ENCODE data around the gene SLC38A11. TPM values are rescaled to one million over a fixed set of nuclear protein-coding genes. Genes with fewer than 3 reads are reported as not detected.

Gene SLC38A11
- polyA plus RNA-seq, 3 donors = 0.07 TPM; not detected in 2

GRCh38 chr2:164879901-164880535 lies 75.3 kb downstream of the SLC38A11 start:
- Mint-ChIP-seq H3K27me3 (ENCODE audit: low read depth in 3 of 3) (peaks cover 0 to 3% (median 2%) of the 10 kb centered on the region in 3 donors), H3K27ac (no peak overlapping the region), H3K9me3 (peaks cover 0 to 3% (median 0%) of the 10 kb centered on the region in 7 donors), H3K4me1 (peaks cover 6% of the 10 kb centered on the region), H3K36me3 (no peaks in the 10 kb centered on the region), H3K4me3 (no peak overlapping the region)
- DNase-seq = no peak
- intact Hi-C loops (cut with micrococcal nuclease) = no loop called here
- no peak for TF ChIP-seq CTCF (IDR thresholded peaks at IDR 0.05)
- no peaks in the 10 kb centered on the region for H3K27me3 ChIP-seq (ENCODE audit: control insufficient read depth in 2 of 2, insufficient read depth in 2 of 2, low read length in 2 of 2)
- no peak overlapping the region for H3K4me2 ChIP-seq (replicated peaks; ENCODE audit: extremely low read depth, low read length, poor library complexity, severe bottlenecking)
- no peaks in the 10 kb centered on the region for H3K79me2 ChIP-seq (ENCODE audit: insufficient read depth, low read length)
- H2AFZ ChIP-seq (ENCODE audit: insufficient read depth, low read depth, low read length, poor library complexity, severe bottlenecking) = no peak overlapping the region
- H4K20me1 ChIP-seq (ENCODE audit: insufficient read depth, low read length) = no peaks in the 10 kb centered on the region
- no peak overlapping the region for H3K9ac ChIP-seq (ENCODE audit: insufficient read depth, low read length, poor library complexity, severe bottlenecking)
- no peaks in the 10 kb centered on the region for H3K36me3 ChIP-seq (replicated peaks in 1 of 2; ENCODE audit: control insufficient read depth in 1 of 2, insufficient read depth in 2 of 2, low read length in 2 of 2)
- no peak overlapping the region for H3K4me3 ChIP-seq (replicated peaks in 1 of 3; ENCODE audit: low read depth in 2 of 3, low read length in 3 of 3)
- no CpG with 5 or more reads among the region's 2 CpGs for WGBS (ENCODE audit: insufficient coverage)
- no peaks in the 10 kb centered on the region for H3K9me3 ChIP-seq (replicated peaks in 1 of 2; ENCODE audit: control insufficient read depth in 1 of 2, insufficient read depth in 1 of 2, low read length in 2 of 2)
- no peaks in the 10 kb centered on the region for H3K4me1 ChIP-seq (ENCODE audit: control insufficient read depth in 1 of 2, insufficient read depth in 2 of 2, low read length in 2 of 2)
- no peak overlapping the region for H3K27ac ChIP-seq (ENCODE audit: low read depth in 1 of 2, low read length in 2 of 2)

GRCh38 chr2:164877927-164878326 lies 77.4 kb downstream of the SLC38A11 start:
- no peak overlapping the region for H3K9ac ChIP-seq (ENCODE audit: insufficient read depth, low read length, poor library complexity, severe bottlenecking)
- H3K36me3 ChIP-seq (replicated peaks in 1 of 2; ENCODE audit: control insufficient read depth in 1 of 2, insufficient read depth in 2 of 2, low read length in 2 of 2) = no peaks in the 10 kb centered on the region
- H3K27ac Mint-ChIP-seq = peak overlapping the region in 1 of 7 donors; percentile 45
- DNase-seq = no peak
- H3K27me3 Mint-ChIP-seq (ENCODE audit: low read depth in 3 of 3) = peaks cover 0 to 4% (median 0%) of the 10 kb centered on the region in 3 donors
- no peaks in the 10 kb centered on the region for H3K27me3 ChIP-seq (ENCODE audit: control insufficient read depth in 2 of 2, insufficient read depth in 2 of 2, low read length in 2 of 2)
- no peaks in the 10 kb centered on the region for H3K79me2 ChIP-seq (ENCODE audit: insufficient read depth, low read length)
- peaks cover 0 to 4% (median 0%) of the 10 kb centered on the region in 7 donors for H3K9me3 Mint-ChIP-seq
- H3K4me1 ChIP-seq (ENCODE audit: control insufficient read depth in 1 of 2, insufficient read depth in 2 of 2, low read length in 2 of 2) = no peaks in the 10 kb centered on the region
- no peak overlapping the region for H2AFZ ChIP-seq (ENCODE audit: insufficient read depth, low read depth, low read length, poor library complexity, severe bottlenecking)
- no peaks in the 10 kb centered on the region for H3K9me3 ChIP-seq (replicated peaks in 1 of 2; ENCODE audit: control insufficient read depth in 1 of 2, insufficient read depth in 1 of 2, low read length in 2 of 2)
- no peak overlapping the region for H3K4me3 ChIP-seq (replicated peaks in 1 of 3; ENCODE audit: low read depth in 2 of 3, low read length in 3 of 3)
- intact Hi-C loops (cut with micrococcal nuclease) = no loop called here
- H3K4me1 Mint-ChIP-seq = peaks cover 6% of the 10 kb centered on the region
- no peaks in the 10 kb centered on the region for H4K20me1 ChIP-seq (ENCODE audit: insufficient read depth, low read length)
- H3K4me3 Mint-ChIP-seq = no peak overlapping the region
- TF ChIP-seq CTCF (IDR thresholded peaks at IDR 0.05) = no peak
- H3K4me2 ChIP-seq (replicated peaks; ENCODE audit: extremely low read depth, low read length, poor library complexity, severe bottlenecking) = no peak overlapping the region
- no peaks in the 10 kb centered on the region for H3K36me3 Mint-ChIP-seq
- H3K27ac ChIP-seq (ENCODE audit: low read depth in 1 of 2, low read length in 2 of 2) = no peak overlapping the region
